ENCODE measurements around the gene CENPW.

The CENPW gene

GRCh38 chr6:126374372-126374771 is 34.5 kb downstream of the CENPW start:
- no peak for DNase-seq (ENCODE audit: low spot score)

- no peak for DNase-seq (ENCODE audit: low spot score)
Measured at GRCh38 chr6:126376682-126377081, 36.8 kb downstream of the CENPW start.

GRCh38 chr6:126377594-126378153 is 37.8 kb downstream of the CENPW start:
- DNase-seq (ENCODE audit: low spot score), result no peak

GRCh38 chr6:126380072-126380583 is 40.2 kb downstream of the CENPW start:
- no peak for DNase-seq (ENCODE audit: low spot score)

- DNase-seq (ENCODE audit: low spot score), result no peak
Measured at GRCh38 chr6:126381498-126381897, 41.6 kb downstream of the CENPW start.

- DNase-seq (ENCODE audit: low spot score), result no peak
Measured at GRCh38 chr6:126383203-126383602, 43.3 kb downstream of the CENPW start.

- no peak for DNase-seq (ENCODE audit: low spot score)
Measured at GRCh38 chr6:126385536-126385935, 45.6 kb downstream of the CENPW start.

- DNase-seq (ENCODE audit: low spot score), result no peak
Measured at GRCh38 chr6:126388104-126388598, 48.2 kb downstream of the CENPW start.

- no peak for DNase-seq (ENCODE audit: low spot score)
Measured at GRCh38 chr6:126396131-126396530, 56.2 kb downstream of the CENPW start.

Measured in CD4-positive, alpha-beta T cell treated with Interleukin-2 at 100 ng/mL for 4 hours (primary cell).